ENCODE results near the gene MTHFSD.

Gene MTHFSD

DNA sequence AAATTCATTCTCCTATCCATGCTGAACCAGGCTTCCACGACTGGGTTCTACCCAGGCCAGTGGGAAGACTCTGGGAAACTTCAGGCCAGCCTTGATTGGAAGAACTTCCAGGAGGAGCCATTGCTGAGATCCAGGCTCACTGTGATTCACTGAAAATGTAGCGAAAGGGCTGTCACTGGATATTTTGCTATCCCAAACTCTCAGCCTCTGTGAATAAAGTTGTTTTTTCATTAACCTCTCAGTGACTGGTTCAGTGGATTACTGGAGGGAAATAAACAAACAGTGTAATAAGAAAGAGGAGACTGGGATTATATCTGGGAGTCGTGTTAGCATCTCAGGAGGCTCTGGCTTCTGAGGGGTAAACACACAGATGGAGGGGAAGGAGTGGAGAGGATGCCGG, 26.4 kb upstream of the MTHFSD start:
- no peak for DNase-seq

DNA sequence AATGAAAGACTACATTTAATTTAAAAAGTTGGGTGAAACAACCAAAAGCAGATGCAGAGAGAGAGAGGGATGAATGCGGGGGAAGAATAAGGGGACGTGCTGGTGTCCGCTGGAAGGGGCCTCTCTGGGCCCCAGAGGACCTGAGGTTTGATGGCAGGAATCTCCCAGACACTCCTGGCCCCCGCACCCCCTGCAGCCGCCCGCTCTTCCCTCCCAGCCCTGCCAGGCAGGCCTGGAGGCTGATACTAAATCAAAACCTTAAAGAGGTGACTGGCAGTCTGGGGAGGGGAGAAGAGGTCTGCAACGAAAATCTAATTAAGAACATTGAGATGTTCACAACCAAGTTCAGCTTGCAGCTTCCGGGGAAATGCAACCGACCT, 25.7 kb upstream of the MTHFSD start:
- no peak for DNase-seq

DNA sequence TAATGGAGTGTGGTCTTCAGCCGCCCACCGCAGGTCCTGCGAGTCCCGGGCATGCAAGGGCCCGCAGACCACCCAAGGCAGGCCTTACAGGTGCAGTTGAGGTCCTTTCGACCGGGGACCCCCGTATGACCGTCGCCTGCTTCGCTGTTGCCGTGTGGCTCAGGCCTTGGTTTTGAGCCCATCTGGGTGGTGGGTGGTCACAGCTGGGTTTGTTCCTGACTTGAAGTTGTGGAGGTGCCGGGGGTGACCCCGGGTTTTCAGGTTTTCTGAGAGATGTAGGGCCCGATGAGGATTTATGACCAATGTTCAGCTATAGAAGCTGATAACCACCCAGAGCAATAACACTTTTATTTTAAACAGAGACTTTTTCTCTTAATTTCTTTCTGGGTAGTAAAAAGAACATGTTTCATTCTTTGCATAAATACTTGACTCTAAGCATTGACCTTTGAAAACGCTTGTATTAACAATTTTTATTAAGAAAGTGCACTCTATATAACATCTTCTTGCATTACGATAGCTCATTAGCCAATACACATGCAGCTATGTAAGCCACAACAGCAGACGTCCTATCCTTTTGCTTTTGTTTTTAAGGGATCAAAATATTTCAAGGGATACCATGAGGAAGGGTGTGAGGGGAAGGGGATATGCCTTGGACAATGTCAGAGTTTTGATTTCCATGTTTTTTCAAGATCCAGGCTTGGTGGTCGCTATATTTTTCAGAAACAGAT, 25.2 kb upstream of the MTHFSD start:
- no peak for DNase-seq

DNA sequence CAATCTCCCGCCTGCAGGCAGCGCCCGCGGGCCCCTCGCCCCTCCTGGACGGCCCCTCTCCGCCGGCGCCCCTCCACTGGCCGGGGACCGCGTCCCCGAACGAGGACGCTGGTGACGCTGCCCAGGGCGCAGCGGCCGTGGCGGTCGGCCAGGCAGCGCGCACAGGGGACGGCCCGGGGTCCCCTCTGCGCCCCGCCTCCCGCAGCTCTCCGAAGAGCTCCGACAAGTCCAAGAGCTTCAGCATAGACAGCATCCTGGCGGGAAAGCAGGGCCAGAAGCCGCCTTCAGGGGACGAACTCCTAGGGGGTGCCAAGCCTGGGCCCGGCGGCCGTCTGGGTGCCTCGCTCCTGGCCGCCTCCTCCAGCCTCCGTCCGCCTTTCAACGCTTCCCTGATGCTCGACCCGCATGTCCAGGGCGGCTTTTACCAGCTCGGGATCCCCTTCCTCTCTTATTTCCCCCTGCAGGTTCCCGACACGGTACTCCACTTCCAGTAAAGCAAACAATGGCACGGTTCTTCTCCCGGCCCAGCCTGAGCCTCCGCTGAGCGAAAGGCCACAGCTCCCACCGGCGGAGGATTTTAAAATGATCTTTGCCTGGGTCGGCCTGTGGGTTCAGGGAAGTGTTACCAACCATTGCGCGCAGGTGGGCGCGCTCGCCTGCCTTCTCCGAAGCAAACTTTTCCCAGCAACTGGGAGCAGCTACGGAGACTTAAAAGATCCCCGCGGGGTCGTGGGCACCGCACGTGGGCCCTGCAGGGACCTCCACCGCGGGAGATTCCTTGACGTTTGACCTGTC, 24.4 kb upstream of the MTHFSD start:
- DNase-seq = no peak

DNA sequence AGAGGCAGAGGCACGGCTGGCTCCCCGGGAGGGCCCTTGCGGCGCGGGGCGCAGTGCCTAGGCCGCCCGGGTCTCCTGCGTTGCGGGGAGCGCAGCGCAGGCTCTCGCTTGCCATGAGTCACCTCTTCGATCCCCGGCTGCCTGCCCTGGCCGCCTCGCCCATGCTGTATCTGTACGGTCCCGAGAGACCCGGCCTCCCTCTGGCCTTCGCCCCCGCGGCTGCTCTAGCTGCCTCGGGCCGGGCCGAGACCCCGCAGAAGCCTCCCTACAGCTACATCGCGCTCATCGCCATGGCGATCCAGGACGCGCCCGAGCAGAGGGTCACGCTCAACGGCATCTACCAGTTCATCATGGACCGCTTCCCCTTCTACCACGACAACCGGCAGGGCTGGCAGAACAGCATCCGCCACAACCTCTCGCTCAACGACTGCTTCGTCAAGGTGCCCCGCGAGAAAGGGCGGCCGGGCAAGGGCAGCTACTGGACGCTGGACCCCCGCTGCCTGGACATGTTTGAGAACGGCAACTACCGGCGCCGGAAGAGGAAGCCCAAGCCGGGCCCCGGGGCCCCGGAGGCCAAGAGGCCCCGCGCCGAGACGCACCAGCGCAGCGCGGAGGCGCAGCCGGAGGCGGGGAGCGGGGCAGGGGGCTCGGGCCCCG, 23.7 kb upstream of the MTHFSD start:
- no peak for DNase-seq

DNA sequence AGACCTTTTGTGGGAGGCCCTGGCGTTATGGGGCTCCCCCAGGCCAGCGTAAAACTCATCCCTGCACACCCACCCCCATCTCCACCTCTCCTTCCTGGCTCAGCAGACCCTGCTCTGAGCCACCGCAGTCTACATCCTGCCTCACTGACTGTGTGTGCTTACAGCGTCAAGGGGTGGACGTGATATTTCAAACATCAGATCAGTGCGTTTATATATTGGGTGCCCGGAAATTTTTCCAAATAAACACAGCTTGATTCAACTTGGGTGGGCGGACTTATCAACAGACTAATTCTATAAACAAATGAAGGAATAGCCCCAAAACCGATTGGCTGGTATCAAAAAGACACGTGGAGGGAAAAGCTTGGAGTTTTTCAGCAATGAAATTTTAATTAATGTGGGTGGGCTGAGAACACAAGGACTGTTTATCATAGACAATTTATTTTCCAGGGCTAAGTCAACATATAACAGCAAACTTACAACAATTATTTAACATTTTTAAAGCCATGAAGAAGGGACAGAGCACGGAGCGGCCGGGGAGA, 23.1 kb upstream of the MTHFSD start, which contains the start of gene FOXL1:
FOXL1 (plus strand) TSS at position 489 of the 539 bp plus-strand sequence. CDS start 175 bp downstream, outside the sequence.
- DNase-seq = no peak

DNA sequence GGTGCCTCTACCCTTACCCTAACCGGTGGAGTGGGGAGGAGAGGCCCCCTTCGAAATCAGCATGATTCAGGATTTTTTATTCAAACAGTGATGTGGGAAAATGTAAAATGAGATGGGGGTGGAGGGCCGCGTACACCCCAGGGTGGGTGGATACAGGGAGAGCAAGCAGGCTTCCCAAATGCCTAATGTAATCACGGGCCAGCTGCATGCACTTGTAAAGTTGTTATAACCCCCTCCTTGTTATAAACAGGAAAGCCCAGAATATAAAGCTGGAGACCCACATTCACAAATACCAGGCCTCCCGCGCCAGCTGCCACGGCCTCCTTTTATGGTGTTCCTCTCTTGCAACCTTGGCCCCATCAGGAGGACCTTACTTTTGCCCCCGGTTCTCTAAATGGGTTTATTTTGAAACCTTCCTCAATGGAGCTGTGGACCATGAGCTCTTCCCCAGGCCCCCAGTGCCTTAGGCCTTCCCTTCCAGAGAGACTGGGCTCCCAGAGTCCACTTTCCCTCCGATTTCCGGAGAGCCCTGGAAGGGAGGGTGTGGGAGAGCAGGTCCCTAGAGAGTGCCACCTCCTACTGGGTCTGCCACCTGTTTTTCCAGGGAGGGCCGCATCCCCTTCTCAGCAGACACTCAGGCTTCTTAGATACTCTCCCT, 22.4 kb upstream of the MTHFSD start:
- DNase-seq = no peak

DNA sequence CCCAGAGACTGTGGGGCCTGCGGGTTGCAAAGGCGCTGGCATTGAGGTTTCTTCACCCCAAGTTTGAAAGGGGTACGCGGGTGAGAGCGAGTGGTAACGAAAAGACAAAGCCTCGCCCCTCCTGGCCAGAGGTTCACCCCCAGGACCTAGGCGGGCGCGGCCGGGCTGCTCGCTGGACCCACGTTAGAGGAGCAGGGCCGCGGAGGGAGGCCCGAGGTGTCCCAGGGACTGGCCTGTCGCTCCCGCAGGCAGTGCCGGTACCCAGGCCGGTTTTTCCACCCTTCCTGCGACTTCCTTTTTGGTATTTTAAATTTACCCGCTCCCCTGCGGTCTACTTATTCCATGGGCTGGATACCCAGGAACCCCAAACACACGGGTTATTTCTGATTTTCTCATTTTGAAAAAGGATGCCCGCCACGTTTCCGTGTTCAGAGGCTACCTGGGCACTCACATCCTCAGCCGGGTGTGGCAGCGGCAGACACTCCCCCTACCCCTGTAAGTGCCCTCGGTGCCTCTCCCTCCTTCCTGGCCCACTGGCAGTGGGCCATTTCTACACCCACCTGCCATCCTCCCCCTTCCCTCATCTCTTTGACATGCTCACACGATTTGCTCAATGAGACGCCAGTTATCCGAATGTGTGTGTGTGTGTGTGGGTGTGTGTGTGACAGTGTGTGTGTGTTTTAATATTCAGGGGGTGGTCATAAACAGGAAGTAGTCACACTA, 21.7 kb upstream of the MTHFSD start:
- DNase-seq = no peak

DNA sequence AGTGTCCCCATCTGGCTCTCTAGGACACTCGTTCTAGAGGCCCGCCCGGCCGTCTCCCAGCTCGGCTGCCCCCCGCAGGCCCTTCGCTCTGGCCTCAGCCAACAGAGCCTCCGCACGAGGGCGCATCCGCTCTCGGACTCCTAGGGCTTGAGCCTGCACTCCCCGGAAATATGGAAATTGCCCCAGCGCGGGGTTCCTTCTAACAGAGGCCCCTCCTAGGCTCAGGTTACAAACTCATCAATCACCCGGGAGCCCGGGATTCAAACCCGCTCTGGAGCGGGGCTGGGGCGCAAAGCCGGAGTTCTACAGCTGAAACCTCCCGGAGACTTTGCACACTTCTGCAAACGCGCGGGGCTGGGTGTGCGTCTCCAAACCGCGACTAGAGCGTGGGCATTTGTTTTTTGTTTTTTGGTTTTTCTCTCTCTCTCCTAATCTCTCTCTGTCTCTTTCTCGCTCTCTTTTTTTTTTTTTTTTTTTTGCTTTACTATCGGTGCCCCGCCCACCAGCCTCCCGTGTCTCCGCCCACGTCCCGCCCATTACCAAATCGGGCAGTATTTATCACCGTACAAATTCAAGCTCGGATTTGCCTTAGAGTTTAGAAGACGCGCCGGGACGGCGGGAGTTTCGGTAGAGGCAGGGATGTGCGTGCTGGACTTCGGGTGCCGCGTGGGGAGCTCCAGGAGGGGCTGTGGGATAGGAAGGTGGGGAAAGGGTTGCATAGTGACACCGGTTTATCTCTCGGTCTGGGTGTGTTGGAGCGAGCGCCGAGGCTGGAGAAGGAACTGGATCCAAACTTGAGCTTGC, 20.9 kb upstream of the MTHFSD start:
- DNase-seq = peak; percentile 88

DNA sequence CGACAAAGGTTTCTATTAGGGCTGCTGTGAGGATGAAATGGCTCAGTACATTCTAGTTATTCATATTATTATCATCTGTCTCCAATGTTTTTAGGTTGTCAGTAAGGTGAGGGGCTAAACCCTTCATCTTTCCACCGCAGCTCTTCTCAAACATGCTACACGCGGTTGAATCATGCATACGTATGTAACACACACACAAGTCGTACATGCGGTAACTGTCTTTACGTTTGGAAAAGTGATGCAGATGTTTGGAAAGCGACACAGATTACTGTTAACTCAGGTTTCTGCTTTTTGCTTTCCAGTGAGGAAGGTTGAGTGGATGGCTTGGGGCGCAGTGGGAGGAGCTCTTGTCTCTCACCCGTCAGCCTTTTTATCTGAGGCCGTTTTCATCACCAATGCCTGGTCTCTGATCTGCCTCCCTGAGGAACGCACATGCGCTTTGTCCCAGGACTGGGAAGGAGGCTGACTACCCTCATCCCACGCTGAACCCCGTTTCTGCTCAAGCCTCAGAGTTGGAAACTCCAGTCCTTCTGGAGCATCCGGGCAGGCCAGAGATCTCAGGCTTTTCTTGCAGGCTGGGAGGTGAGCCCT, 20.2 kb upstream of the MTHFSD start:
- DNase-seq = no peak

DNA sequence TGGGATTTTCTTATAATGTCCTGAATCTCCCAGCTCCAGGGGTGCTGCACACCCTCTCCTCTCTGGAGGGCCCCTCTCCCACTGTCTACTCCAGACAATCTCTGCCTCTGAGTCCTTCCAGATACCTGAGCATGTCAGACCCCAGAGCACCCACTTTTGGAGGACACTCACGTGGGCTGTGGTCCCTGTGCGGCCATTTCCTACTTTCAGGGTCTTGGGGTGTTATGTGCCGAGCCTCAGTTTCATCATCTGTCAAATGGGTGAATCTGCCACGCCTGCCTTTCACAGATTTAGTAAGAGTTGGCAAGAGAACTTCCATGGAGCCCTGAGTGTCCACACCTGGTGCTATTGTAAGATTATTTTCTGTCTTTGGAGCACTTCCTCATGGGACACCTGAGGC, 19.6 kb upstream of the MTHFSD start:
- no peak for DNase-seq

DNA sequence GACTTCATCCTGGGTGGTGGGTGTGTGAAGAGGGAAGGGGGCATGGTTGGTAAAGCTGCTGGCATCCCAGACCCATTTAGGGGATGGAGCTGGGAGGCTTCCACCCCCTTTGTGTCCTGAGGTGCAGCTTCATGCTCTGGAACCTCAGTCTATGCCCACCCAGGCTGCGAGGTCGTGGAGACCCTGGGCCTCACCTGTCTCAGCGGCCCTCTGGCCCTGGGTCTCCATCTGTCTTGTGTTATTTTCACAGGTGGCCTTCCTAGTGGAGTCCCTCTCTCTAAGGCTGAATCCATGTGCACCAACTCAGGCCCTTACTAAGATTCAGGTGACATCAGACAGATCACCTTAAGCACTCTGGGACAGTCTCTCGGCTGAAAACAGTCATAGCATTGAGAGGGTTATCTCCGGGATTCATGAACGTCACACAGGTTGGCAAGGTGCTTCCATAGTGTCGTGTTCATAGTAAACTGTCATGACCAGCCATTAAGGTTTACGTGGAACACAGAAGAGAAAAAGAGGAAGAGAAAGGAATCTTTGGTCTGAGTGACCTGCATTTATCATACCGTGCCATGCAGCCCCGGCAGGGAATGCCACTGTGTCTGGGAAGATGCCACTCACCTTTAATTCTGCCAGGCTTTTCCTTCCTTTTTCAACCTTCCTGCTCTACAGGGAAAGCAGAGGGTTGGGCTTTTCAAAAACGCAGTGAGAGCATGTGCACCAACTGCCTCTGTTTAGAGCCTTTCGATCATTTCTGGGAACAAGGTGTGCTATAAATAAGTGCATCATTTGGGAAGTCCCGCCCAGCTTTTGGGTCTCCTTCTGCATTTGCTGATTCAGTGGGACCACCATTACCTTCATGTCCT, 18.8 kb upstream of the MTHFSD start:
- DNase-seq = no peak

DNA sequence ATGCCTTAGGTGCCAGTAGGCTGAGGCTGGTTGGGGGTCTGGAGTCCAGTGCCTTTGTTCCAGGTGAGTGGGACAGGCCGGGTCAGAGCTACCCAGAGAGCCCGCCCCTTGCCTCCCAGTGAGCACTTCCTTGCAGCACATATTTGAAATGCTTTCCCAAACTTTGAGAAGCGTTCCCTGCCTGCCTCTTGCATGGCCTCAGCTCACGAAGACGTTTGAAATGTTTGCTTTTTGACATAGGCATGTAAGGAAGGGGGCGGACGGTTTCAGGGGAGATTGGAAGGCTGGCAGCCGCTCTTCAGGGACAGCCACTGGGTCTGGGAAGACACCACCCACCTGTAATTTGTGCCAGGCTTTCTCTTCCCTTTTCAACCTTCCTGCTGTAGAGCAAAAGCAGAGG, 18.2 kb upstream of the MTHFSD start:
- DNase-seq = no peak

DNA sequence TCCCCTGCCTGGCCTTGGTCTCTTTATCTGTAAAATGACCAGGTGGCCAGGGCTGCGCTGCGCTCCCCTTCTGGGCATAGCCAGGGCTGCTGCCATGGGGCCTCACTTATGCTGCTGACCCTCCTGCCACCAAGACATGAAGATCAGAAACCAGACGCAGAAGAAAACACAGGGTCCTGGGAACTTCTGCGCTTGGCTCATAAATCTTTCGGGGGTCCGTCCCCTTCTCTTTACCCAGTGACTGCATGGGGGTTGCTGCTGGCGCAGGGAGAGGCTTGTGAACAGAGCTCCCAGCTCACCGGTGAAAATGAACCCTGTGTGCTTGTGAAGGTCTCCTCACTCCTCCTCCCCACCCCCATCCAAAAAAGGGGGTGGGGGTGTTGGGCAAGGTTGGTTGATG, 17.6 kb upstream of the MTHFSD start:
- no peak for DNase-seq

DNA sequence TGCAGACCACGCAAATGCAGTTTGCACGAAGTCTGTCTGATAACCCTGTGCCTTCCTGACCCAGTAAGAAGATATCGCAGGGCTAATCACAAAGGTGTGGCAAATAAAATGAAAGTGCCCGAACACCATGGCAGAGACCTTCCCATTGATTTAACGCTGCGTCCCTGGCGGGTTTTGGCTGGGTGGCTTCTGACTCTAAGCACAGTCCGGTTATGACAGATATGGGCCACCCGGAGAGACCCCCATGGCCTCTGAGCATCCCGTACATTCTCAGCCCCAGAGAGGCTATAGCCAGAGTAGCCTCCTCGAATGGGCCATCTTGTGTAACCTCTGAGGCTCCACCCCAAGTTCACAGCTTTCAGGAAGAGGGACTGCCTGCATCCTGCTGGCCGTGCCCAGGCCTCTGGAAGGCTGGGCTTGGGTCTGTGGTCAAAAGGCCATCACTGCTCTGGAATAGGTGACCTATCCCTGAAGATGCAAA, 17.0 kb upstream of the MTHFSD start:
- DNase-seq = no peak

DNA sequence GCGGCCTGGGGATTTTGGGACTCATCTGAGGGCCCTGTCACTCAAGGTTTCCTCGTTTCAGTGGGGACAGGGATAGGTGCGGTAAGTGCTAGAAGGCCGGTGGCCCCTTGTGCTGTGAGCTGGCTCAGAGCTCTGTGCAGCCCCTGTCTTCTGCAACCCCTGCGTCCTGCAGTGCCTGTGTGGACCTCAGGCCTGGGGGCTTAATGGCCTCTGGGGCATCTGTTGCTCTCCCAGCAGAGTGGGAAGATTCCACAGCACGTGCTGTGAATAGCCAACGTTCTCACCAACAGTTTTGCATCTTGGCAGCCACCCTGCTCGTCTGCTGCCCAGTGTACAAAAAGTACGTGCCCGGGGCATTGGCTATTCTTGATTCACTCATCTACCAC, 16.5 kb upstream of the MTHFSD start:
- DNase-seq = no peak

DNA sequence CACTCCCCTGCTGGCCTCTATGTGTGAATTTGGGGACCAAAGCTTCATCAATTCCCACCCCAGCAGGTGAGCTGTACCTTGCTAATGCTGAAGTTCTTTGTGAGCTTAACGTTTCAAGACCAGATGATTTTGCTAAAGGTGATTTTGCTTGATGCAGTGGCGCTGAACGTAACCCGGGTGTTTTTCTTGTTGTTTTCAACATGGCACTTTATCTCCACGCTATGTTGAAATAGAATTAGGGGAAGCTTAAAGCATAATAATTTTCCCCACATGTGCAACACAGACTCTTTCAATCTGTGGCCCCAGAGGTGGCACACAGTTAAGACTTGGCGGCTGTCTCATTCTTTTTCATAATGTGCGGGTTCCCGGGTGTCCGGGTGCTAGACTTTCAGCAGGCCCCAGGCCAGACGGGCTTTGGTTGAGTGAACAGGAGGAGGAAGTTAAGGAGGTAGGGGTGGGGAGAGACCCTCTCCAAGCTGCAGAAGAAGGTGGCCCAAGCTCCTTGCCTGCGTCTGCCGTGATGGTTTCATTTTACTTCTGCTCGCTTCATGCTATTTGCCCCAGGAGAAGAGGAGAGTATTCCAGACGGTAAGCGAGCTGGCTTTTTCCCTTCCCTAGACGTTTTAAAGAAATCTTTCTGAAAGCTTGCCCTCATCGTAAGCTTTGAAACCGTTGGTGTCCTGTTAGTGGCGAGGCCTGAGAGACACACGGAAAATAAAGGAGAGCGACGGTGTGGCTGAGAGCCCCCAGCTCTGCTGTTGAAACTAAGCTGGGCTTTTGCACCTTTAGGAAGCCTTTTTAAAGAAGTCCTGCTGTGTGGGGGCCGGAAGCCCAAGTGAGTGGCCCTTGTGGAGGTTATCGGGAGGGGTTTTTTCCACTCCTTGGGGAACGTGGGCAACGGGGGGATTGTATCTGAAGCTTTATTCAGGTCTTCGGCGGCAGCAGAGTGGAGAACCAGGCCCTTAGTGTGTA, 15.8 kb upstream of the MTHFSD start:
- no peak for DNase-seq

DNA sequence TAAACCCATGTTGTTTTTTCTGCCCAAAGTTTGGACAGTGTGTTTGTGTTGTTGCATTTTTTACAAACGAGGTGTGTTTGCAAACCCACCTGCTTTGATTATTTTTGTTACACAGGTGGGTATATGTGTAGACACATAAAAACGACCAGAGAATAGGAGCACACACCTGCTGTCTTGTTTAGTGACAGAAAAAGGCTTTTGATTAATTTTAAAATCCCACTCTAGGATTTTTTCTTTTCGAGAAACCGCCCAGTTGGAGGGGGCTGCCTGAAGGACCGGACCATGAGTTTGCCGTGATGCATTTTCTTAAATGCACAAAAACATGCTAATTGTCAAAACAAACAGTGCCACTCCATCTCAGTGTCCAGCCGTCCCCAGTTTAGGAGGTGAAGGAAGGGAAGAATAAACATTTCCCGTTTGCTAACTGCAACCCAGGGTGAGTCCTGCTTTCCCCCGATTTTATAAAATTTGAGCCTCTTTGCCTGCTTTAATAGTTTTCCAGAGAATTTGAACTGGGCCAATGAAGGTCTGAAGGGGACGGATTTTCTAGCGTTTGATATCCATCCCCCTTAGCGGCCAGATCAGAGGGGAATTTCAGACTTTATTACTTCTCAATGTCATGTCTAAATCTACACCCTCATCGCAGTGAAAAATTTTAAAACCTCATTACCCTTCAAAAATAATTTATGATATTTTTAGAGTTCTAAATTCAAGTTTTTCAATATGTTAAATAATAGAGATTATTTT, 14.8 kb upstream of the MTHFSD start:
- no peak for DNase-seq

Measured in NCI-H226 (cell line).